ENCODE results near the gene METRNL. TPM values are rescaled to one million over a fixed set of nuclear protein-coding genes. Genes with fewer than 3 reads are reported as not detected.

Gene METRNL
- total RNA-seq, 1 experiment from 2014 or later: 58.7 TPM

DNA sequence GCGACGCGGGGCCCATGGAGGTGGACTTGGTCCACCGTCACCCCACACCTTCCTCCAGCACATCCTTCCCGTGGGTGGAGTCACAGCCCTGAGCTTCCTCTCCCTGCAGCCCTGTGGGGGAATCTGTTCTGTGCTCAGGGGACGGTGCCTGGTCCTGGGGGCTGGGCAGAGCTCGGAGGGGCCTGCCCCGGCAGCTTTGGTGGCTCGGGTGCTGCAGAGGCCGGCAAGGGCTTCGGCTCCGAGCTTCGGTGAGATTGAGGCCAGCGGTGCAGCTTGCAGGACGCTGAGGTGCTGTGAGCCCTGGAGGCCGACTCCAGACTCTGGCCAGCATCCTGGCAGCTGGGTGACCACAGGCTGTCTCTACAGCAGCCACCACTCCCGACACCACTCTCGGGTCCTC is 36.4 kb downstream of the METRNL start:
- Histone ChIP-seq H3K27ac (ENCODE audit: low read depth, low read length) (no peak overlapping the region), H3K79me2 (ENCODE audit: insufficient read depth, low read length) (no peaks in the 10 kb centered on the region), H3K9ac (ENCODE audit: low read length) (no peak overlapping the region), H3K27me3 (ENCODE audit: insufficient read depth, low read length) (peaks cover 1% of the 10 kb centered on the region; the same call in 1 of the 2 replicates), H2AFZ (ENCODE audit: low read depth, low read length, poor library complexity, severe bottlenecking) (no peak overlapping the region), H3K4me2 (ENCODE audit: low read length) (no peak overlapping the region), H3K4me1 (ENCODE audit: control insufficient read depth in 1 of 2, insufficient read depth in 2 of 2, low read length in 2 of 2) (peaks cover 0 to 2% of the 10 kb centered on the region in 2 experiments; a peak in 1 of 4 replicates), H3K9me3 (ENCODE audit: control insufficient read depth in 1 of 2, insufficient read depth in 1 of 2, low read depth in 1 of 2, low read length in 2 of 2) (no peaks in the 10 kb centered on the region; a peak in 1 of 4 replicates), H3K36me3 (ENCODE audit: control insufficient read depth in 1 of 2, insufficient read depth in 2 of 2, low read length in 2 of 2) (no peaks in the 10 kb centered on the region), H4K20me1 (ENCODE audit: insufficient read depth) (no peaks in the 10 kb centered on the region), H3K4me3 (replicated peaks in 1 of 2; ENCODE audit: low read depth in 1 of 2, low read length in 2 of 2) (no peak overlapping the region), H3K9me2 (ENCODE audit: insufficient read depth) (no peaks in the 10 kb centered on the region)
- RAD21 ChIA-PET (ENCODE audit: low non-redundant PET in 1 of 2, low total read pairs in 2 of 2, uncharacterized antibody in 2 of 2, unreplicated experiment in 2 of 2): no interaction called here
- ATAC-seq: no peak
- no TSS peak for BruUV-seq (replicated peaks)
- CTCF ChIA-PET: no interaction called here
- no peak for DNase-seq (ENCODE audit: low read depth, low spot score)
- intact Hi-C loops (cut with micrococcal nuclease): no loop called here
- no peak for TF ChIP-seq EZH2phosphoT487 (IDR thresholded peaks at IDR 0.05; ENCODE audit: borderline replicate concordance)
- POLR2A ChIA-PET: no interaction called here

- Histone ChIP-seq H3K4me3 (replicated peaks in 1 of 2; ENCODE audit: low read depth in 1 of 2, low read length in 2 of 2) (no peak overlapping the region), H3K27me3 (ENCODE audit: insufficient read depth, low read length) (no peaks in the 10 kb centered on the region), H3K27ac (ENCODE audit: low read depth, low read length) (no peak overlapping the region), H3K79me2 (ENCODE audit: insufficient read depth, low read length) (no peaks in the 10 kb centered on the region), H2AFZ (ENCODE audit: low read depth, low read length, poor library complexity, severe bottlenecking) (no peak overlapping the region), H4K20me1 (ENCODE audit: insufficient read depth) (no peaks in the 10 kb centered on the region), H3K9ac (ENCODE audit: low read length) (no peak overlapping the region), H3K36me3 (ENCODE audit: control insufficient read depth in 1 of 2, insufficient read depth in 2 of 2, low read length in 2 of 2) (no peaks in the 10 kb centered on the region), H3K9me3 (ENCODE audit: control insufficient read depth in 1 of 2, insufficient read depth in 1 of 2, low read depth in 1 of 2, low read length in 2 of 2) (no peaks in the 10 kb centered on the region; a peak in 1 of 4 replicates), H3K4me1 (ENCODE audit: control insufficient read depth in 1 of 2, insufficient read depth in 2 of 2, low read length in 2 of 2) (no peaks in the 10 kb centered on the region), H3K4me2 (ENCODE audit: low read length) (no peak overlapping the region), H3K9me2 (ENCODE audit: insufficient read depth) (no peaks in the 10 kb centered on the region)
- no TSS peak for BruUV-seq (replicated peaks)
- TF ChIP-seq RAD21 (IDR thresholded peaks at IDR 0.05; ENCODE audit: low read depth) (no peak), TCF7L2 (IDR thresholded peaks at IDR 0.05; ENCODE audit: borderline replicate concordance, extremely low read depth, insufficient read depth, insufficient read length) (no peak), EGR1 (IDR thresholded peaks at IDR 0.05; ENCODE audit: low read depth) (no peak), JUND (IDR thresholded peaks at IDR 0.05) (no peak), ZNF274 (IDR thresholded peaks at IDR 0.05; ENCODE audit: low read depth, low read length) (no peak), SRF (IDR thresholded peaks at IDR 0.05; ENCODE audit: low read depth) (no peak), ELF1 (IDR thresholded peaks at IDR 0.05; ENCODE audit: borderline replicate concordance, low read depth) (no peak), POLR2AphosphoS5 (IDR thresholded peaks at IDR 0.05; ENCODE audit: low read depth, low read length) (no peak), SIN3A (IDR thresholded peaks at IDR 0.05; ENCODE audit: low read depth) (no peak), EZH2 (IDR thresholded peaks at IDR 0.05) (no peak), SP1 (IDR thresholded peaks at IDR 0.05; ENCODE audit: low read depth) (no peak), CTCF (IDR thresholded peaks at IDR 0.05 in 2 of 3, conservative IDR thresholded peaks at IDR 0.05 in 1 of 3; ENCODE audit: borderline replicate concordance in 1 of 3, insufficient read depth in 1 of 3, low read depth in 2 of 3, low read length in 2 of 3) (no peak), EZH2phosphoT487 (IDR thresholded peaks at IDR 0.05; ENCODE audit: borderline replicate concordance) (no peak), CEBPB (IDR thresholded peaks at IDR 0.05; ENCODE audit: low read depth) (no peak), FOSL1 (IDR thresholded peaks at IDR 0.05; ENCODE audit: low read depth) (no peak)
- TF ChIP-seq, protein P1, sequence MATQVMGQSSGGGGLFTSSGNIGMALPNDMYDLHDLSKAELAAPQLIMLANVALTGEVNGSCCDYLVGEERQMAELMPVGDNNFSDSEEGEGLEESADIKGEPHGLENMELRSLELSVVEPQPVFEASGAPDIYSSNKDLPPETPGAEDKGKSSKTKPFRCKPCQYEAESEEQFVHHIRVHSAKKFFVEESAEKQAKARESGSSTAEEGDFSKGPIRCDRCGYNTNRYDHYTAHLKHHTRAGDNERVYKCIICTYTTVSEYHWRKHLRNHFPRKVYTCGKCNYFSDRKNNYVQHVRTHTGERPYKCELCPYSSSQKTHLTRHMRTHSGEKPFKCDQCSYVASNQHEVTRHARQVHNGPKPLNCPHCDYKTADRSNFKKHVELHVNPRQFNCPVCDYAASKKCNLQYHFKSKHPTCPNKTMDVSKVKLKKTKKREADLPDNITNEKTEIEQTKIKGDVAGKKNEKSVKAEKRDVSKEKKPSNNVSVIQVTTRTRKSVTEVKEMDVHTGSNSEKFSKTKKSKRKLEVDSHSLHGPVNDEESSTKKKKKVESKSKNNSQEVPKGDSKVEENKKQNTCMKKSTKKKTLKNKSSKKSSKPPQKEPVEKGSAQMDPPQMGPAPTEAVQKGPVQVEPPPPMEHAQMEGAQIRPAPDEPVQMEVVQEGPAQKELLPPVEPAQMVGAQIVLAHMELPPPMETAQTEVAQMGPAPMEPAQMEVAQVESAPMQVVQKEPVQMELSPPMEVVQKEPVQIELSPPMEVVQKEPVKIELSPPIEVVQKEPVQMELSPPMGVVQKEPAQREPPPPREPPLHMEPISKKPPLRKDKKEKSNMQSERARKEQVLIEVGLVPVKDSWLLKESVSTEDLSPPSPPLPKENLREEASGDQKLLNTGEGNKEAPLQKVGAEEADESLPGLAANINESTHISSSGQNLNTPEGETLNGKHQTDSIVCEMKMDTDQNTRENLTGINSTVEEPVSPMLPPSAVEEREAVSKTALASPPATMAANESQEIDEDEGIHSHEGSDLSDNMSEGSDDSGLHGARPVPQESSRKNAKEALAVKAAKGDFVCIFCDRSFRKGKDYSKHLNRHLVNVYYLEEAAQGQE (IDR thresholded peaks at IDR 0.05; ENCODE audit: low read depth): no peak
- TF ChIP-seq, protein P2, sequence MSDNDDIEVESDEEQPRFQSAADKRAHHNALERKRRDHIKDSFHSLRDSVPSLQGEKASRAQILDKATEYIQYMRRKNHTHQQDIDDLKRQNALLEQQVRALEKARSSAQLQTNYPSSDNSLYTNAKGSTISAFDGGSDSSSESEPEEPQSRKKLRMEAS (IDR thresholded peaks at IDR 0.05): no peak
- DNase-seq (ENCODE audit: low read depth, low spot score) (no peak), ATAC-seq (no peak)
- ChIA-PET POLR2A (no interaction called here), CTCF (no interaction called here), RAD21 (ENCODE audit: low non-redundant PET in 1 of 2, low total read pairs in 2 of 2, uncharacterized antibody in 2 of 2, unreplicated experiment in 2 of 2) (no interaction called here)
- intact Hi-C loops (cut with micrococcal nuclease): no loop called here
These were observed 36.9 kb downstream of the METRNL start for GRCh38 chr17:83116311-83116771.
